ENCODE data around the gene F11. TPM values are rescaled to one million over a fixed set of nuclear protein-coding genes. Genes with fewer than 3 reads are reported as not detected.

The F11 gene
- total and polyA plus RNA-seq, 2 of the 13 experiments (the other 11 are each of a cell fraction or from before 2014, with no cell fraction given), result 35.1 to 58.0 TPM

GRCh38 chr4:186265683-186266652 lies at the start of gene F11 (continued):
- TF ChIP-seq ZBTB25 (CRISPR knock-in tag; IDR thresholded peaks at IDR 0.05) (peak; percentile 35; the same call in 1 of the 2 replicates), DDIT3 (CRISPR knock-in tag; IDR thresholded peaks at IDR 0.05) (no peak), STAT6 (CRISPR knock-in tag; IDR thresholded peaks at IDR 0.05; ENCODE audit: borderline replicate concordance) (no peak), ZNF337 (CRISPR knock-in tag; IDR thresholded peaks at IDR 0.05; ENCODE audit: borderline replicate concordance, low read depth) (no peak), ZNF572 (CRISPR knock-in tag; IDR thresholded peaks at IDR 0.05) (no peak), ZNF790 (CRISPR knock-in tag; IDR thresholded peaks at IDR 0.05; ENCODE audit: borderline replicate concordance) (no peak), ZNF441 (CRISPR knock-in tag; IDR thresholded peaks at IDR 0.05; ENCODE audit: borderline replicate concordance) (no peak), PPARG (CRISPR knock-in tag; conservative IDR thresholded peaks at IDR 0.05) (0 out of 2 replicates have a peak, but pooled peaks have one; percentile 28), ATRX (CRISPR knock-in tag; IDR thresholded peaks at IDR 0.05; ENCODE audit: borderline replicate concordance) (no peak), HOXA9 (CRISPR knock-in tag; IDR thresholded peaks at IDR 0.05; ENCODE audit: borderline replicate concordance) (no peak), ZNF142 (CRISPR knock-in tag; IDR thresholded peaks at IDR 0.05) (no peak), MED1 (CRISPR knock-in tag; IDR thresholded peaks at IDR 0.05) (peak; percentile 77), MTERF4 (CRISPR knock-in tag; IDR thresholded peaks at IDR 0.05) (no peak), ISL2 (CRISPR knock-in tag; IDR thresholded peaks at IDR 0.05) (peak; percentile 70; the same call in 1 of the 2 replicates), POLR2AphosphoS2 (IDR thresholded peaks at IDR 0.05; ENCODE audit: low read depth, low read length) (no peak), SIX4 (CRISPR knock-in tag; IDR thresholded peaks at IDR 0.05) (0 out of 2 replicates have a peak, but pooled peaks have one; percentile 9), ZNF24 (IDR thresholded peaks at IDR 0.05) (no peak)

Measured in HepG2 (cell line).